ENCODE measurements around the gene TBC1D8.

TBC1D8 gene

DNA sequence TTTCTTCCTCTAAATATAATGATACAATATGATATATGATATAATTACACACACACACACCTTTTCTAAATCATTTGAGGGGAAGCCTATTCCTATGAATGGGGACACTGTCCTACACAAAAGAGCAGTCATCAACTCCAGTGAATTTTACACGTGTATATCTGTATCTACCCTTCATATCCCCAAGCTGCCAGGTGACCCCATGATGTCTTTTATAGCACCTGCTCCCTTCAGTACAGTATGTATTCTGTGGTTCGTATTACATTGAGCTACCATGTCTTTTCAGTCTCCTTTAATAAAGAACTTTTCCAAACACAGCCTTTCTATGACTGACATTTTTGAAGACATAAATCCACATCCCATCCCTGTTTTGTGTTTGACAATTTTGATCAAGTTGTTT lies 19.0 kb downstream of the TBC1D8 start:
- DNase-seq: no peak

DNA sequence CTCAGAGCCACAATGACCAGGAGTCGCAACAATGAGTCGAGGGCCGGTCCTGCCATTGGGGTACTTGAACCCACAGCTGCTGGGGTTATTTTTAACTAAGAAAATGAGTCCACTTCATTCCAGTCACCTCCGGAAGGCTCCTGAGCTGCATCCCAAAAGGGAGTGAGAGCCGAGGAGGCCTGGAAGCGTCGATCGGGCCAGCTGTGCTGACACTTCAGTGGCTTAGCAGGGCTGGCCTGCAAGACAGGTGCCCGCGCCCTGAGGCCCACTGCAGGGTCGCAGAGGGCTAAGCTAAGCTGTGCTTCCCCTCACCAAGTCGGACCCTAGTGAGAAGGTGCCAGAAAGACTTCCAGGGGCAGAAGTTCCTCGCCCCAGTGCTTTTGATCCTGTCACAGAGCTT lies 21.1 kb downstream of the TBC1D8 start:
- no peak for DNase-seq

DNA sequence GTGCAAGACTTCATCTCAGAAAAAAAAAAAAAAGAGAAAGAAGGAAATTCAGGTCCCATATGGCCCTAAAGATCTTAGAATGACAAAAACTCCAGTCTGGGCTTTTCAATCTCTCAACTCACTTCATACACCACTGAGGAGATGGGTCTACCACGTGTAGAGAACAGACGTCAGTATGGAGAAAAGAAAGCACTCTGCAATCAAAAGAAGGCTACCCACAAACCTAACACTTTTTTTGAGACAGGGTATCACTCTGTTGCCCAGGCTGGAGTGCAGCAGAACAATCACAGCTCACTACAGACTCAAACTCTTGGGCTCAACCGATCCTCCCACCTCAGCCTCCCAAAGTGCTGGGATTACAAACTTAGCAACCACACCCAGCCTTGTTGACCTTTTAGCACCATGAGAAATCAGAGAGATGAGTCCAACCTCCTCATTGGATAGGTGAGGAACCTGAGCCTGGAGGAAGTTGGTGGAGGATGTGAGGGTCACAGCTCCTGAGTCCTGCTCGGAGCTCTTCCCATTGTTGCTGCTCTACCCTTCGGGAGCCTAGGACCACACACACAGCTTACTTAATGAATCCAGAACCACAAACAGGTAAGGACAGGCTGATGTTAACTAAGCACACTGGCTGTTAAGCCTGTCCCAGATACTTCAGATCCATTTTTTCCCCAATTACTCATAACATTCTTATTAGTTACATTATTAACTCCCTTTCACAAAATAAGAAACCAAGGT lies 23.7 kb downstream of the TBC1D8 start:
- DNase-seq: no peak

DNA sequence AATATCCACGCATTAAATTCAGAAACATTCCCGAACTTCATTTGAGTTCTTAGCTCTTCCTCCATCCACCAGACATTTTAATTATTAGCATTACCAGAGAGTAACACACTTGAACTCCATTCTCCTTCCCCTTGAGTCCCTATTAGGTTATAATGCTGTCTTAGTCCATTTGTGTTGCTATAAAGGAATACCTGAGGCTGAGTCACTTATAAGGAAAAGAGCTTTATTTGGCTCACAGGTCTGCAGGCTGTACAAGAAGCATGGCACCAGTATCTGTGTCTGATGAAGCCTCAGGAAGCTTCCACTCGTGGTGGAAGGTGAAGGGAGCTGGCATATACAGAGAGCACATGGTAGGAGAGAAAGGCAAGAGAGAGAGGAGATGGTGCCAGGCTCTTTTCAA lies 25.4 kb downstream of the TBC1D8 start:
- DNase-seq: no peak

DNA sequence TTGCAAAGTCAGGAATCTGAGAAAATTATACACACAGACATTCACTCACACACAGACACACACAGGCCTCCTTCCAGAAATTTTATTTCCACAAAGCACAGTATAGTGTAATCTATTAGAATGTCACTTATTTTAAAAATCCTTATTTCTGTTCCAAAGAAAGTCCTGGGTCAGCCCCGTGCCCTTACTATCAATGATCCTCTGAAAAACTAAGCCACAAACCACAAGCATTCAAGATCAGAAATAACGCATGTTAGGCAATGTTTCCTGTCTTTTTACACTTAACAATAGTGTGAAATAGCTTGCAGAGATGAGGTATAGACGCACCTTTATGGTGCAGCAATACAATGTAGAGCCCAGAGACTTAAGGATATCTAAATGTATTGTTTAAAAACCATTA lies 25.8 kb downstream of the TBC1D8 start:
- DNase-seq: no peak

DNA sequence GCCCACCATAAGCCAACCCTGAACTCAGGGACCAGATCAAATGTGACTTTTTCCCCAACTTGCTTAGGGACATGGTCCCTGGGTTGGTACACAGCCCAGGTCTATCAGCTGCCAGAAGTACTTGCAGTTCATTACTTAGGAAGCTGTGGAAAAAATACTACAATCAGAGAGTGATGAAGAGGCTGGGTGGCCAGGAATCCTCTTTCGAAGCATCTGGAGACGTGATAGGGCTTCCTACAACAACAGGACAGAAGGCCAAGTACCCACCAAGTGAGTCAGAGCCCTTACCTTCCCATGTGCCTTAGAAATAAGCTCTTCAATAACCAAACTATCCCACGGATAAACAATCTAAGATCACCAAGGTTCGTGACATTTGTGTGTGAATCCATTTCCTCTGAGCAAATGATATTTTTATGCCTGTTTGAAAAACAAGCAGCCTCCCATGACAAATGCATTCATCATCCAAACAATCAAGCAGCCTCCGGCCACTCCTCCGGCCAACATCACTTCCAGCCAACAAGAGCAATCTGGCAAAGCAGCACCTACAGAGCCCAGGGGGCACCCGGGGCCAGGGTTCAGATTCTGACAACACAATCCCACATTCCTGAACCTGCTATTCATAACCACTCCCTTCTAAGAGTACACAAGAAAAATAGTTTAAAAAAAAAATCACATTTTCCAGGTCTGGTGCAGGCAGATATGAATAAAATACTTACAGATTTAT lies 26.4 kb downstream of the TBC1D8 start:
- DNase-seq: no peak

DNA sequence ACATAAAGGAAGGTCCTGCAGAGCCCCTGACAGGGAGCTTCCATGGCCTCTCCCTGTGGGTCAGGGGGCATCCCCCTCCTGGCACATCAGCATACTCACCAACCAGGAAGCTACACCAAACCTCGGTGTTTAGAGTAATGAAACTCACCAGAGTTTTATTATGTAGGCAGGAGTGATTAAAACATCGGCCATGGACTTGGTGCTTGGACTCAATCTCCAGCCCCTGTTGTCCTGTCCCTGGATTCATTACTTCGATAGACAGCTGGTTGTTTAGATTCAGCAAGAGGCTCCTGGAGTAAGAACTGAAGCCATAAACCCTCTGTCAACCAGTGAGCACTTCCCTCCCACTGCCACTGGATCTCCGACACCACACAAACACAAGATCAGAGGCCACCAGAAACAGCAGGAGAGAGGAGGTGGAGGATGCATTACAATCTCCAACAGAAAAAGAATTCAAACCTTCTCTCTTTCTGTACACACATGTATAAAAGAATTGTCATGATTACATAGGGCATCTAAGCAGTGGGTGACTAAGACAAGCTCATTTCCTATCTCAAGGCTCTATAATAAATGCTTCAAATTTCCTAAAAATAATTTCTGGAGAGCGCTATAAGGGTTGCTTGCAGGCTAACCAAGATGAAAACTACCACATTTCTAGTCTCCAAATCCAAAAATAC lies 27.2 kb downstream of the TBC1D8 start:
- DNase-seq: no peak

DNA sequence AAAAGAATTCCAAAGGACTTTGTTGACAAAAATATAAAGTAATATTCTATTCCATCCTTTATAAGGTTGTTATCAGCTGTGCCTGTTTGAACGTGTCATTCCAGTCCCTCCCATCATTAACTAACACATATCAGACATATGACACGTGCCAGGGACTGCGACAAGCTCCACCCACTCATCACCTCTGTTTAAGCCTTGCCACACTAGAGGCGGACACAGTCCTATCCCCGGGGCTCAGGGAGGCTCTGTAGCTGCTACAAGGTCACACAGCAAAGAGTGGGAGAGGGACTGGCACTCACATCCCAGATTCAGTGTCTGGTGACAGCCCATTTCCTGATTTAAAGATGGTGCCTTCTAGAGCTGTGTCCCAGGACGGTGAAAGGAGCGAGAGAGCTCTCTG lies 30.0 kb downstream of the TBC1D8 start:
- no peak for DNase-seq

DNA sequence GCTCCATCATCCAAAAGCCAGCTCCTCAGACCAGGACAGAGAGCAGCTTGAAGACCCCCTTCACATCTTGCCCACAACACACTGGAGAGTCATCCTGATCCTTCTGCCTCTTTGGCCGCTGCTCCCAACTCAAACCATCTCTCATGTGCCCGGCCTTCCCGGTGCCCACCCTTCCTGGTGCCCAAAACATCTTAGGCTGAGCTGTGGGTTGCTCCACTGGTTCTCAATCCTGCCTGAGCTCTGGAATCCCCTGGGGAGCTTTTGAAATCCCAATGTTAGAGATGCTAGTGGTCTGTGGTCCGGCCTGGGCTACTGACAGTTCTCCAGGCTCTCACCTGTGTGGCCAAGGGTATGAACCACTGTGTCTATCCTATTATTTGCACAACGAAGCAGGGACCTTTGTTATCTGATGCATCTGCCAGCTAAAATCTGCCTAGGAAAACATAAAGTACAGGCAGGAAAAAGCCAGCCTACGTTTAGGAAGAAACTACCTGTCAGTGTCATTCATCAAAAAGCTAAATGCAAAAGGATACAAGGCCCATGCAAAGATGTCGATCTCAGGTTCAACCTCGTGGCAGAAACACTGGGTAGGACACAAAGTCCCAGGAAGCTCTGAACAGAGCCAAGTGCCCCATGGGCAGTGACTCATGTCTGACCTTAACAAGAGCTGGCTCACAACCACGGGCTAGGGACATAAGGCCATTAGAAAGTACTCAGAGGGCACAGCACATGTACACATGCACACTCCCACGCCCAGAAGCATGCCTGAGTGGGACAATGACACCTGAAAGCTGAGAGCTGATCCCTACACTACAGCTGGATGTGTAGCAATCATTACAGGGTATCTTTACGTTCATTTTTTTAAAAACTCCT lies 30.8 kb downstream of the TBC1D8 start:
- no peak for DNase-seq

DNA sequence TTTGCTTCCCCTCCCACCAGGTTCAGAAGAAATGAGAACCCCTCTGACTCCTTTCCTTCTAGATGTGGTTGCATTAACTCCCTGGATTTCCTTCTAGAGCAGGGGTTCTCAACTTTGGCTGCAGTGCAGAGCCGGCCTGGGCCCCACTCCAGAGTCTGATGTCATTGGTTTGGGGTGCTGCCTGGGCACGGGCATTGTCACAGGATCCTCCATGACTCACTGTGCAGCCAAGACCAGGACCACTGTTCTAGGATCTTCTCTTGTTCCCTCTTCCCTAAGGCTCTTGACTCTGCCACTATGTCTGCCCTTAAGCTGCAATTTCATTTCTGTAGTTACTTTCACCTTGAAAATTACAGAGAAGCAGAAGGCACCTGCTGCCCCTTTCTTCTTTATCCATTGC lies 31.8 kb downstream of the TBC1D8 start:
- DNase-seq: no peak

DNA sequence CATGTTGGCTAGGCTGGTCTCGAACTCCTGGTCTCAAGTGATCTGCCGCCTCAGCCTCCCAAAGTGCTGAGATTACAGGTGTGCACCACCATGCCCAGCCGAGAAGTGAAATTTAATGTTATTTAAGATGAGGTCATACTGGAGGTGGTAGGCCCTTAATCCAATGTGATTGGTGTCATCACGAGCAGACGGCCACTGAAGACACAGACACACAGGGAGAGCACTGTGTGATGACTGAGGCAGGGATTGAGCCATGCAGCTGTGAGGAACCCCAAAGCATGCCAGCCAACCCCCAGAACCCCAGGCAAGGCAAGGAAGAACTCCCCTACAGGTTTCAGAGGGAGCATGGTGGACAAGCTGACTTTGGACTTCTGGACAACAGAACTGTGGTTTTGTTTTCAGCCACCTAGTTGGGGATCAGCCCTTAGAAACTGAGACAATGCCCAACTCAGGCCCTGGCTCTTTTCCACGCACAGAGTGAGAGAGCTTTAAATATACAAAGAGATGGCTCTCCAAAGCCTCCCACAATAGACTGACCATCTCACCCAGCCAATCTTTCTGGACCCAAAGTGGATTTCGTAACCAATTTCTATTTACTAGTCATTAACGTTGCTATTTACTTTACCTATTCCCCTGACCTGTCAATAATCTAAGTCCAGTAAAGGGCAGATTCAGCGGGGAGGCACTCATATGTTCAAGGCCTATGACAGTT lies 34.2 kb downstream of the TBC1D8 start:
- no peak for DNase-seq

DNA sequence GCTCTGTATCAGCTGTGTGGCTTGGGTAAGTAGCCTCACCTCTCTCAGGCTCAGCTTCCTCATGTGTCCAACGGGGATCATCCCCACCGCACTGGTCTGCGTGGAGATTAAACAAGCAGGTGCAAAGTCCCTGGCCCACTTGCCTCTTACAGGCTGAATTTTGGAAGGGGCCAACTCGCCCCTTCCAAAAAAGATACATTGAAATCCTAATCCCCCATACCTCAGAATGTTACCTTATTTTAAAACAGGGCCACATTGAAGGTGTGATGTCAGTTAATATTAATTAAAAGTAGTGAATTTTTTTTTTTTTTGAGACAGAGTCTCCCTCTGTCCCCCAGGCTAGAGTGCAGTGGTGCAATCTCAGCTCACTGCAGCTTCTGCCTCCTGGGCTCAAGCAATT lies 34.8 kb downstream of the TBC1D8 start:
- DNase-seq: no peak

DNA sequence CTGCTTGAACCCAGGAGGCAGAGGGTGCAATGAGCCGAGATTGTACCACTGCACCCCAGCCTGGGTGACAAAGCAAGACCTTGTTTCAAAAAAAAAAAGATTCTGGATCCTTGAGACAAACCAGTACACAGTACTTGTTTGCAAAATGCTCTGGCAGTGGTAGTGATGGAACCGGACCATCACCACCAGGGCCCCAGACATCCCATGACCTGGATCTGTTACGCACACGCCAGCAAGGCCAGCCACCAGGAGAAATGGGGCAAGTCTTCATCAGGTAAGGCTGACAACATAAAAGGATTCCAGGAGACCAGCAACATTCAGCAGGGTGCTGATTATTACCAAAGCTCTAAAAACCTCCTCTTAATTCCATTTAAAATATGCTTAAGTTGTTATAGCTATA lies 35.5 kb downstream of the TBC1D8 start:
- no peak for DNase-seq

DNA sequence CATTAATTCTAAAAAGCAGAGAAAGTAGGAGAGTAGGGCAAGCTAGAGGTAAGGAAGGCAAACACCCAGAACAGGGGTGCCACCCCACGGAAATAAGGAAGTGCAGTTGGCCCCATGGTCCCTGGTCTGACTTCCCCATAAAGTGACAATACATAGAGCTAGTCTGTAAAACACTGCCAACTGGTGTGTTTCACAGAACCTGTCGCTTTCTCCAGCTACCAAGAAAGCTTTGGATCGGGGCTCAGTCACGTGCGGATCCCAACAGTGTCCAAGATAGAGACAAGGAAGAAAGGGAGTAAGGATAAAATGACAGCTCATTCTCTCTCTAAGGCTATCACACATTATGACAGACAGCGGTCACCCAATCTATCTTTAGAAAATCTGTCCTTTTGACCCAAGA lies 36.4 kb downstream of the TBC1D8 start:
- no peak for DNase-seq

DNA sequence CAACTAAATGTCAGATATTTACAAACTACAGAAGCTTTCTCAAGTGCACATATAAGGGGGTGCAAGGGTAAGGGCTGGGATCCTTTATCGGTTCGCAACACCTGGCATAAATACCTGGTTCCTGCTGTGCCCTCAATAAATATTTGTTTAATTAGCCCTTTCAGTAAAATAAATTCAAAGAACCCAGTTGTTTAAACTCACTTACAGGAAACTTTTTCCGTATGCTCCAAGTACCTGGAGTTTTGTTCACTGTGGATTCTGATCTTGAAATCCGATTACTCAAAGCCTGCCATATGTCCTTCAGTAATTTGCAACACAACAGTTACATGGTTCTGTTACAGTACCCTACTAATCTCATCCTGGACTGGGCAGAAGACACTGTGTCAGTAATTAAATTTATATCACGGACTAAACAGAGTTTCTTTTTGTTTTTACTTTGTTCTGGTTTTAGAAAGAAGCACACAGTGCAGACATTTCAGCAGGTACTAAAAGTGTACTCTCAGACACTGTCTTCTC lies 36.9 kb downstream of the TBC1D8 start:
- DNase-seq: no peak

DNA sequence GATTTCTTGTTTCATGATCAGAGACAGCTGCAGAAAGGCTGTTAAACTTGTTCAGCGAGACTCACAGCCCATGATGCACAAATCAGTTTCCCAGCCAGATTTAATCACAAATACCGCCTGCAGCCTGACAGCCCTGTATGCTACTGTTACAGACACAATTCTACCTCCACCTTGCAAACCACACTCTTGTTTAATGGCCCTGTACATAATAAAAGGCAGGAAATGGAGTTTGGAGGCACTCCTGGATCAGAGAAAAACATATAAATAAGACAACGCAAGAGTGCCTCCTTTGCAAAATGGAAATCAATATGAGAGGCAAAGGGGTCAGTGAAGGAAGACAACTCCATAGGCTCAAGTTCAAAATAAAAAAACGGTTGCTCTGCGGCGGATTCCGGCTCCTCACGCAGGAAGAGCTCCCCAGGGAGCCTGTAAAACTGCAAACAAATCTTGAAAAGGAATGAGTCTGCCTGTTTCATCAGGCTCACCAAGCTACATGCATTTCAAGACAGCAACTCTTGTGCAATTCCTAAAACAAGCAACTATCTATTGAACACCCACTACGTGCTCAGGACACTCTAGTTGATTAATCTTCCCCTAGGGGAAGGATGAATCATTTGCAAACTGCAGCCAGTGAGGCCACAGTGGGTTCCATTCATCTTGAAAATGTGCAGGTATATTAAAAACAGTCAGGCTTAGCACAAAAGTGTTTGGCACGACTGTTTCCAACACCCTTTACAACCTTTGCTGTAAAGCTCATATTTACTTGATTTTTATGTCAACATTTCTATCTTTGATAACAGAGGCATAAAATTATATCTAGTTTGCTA lies 37.5 kb downstream of the TBC1D8 start:
- no peak for DNase-seq

DNA sequence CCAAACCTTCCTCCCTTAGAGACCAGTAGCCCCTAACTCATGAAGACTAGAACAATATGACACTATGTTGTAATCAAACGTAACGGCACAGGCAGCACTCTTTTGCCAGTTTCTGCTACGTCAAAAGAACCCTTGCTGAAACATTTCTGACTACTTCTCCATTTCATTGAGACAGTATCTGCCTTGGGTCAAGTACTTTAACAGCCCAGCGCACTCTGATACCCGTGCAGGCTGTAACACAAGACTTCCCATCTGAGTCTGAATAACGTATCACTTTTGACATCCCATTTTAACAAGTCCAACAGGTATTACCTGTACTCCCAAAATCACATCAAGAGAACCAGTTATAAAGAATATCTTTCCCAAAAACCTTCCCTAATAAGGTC lies 38.4 kb downstream of the TBC1D8 start:
- DNase-seq: no peak

DNA sequence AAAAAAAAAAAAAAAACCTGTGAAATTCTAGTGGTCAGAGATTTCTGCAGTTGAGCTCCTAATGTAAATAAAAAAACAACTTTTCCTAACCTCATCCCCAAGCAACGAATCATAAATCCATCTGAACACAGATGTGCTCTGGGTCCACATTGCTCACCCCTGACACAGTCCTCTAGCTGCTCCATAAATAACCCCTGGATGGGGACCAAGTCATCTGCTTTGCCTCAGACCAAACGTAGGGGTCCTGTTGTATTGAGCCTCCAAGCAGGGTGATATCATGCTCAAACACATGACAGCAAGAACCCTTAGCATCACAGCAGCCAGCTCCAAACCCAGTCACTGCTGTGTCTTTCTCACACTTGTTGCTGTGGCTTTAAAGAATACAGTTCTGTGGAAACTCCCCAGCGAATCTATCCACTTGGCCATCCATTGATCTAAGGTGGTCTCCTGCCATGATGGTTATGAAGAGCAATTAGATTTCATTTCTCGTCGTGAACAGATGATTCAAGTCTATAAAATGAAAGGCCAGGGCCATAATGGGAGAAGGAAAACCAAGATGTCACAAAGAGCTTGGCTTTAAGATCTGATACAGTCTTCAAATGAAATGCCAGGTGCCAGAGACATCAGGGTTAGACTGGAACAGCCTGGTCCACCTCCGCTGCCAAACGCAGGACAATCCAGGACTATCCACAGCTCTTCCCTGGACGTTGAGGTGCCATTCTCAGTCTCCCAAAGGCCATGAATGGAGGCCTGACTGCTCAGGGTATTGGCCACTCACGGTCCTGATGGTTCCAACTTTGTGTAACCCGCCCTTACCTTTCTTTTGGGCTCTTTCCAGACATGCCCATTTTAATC lies 39.0 kb downstream of the TBC1D8 start:
- DNase-seq: no peak

DNA sequence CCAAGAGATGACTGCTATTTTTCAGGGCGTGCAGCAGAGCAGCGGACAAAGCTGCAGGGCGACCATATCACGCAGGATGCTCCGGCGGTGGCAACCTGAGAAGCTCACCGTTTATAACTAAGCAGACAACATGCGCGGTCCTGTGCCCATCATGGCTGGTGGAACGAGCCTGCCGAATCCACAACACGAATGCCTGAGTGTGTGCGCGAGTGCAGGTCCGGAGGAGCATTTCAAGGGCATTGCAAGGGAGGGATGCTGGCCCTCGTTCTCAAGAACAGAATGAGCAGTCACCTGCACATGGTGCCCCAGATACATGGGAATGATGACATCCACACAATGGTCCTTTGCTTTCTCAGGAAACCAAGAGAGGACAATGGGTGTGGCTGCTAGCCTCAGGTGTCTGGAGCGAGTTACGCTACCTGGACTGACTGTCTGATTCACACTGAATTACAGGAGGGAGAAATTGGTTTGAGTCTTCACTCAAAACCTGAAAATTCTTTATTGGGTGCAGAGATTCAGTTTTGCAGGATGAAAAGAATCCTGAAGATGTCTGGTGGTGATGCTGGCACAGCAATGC lies 39.8 kb downstream of the TBC1D8 start:
- DNase-seq: no peak
